ENCODE measurements around the gene SORCS3. TPM values are rescaled to one million over a fixed set of nuclear protein-coding genes. Genes with fewer than 3 reads are reported as not detected.
"Not testable (repeated sequence)": the region's sequence is repeated elsewhere in the genome, so short reads cannot be mapped to it uniquely, and the experiment has no call there.

The SORCS3 gene
- total RNA-seq, 1 experiment from 2014 or later, result not detected

DNA sequence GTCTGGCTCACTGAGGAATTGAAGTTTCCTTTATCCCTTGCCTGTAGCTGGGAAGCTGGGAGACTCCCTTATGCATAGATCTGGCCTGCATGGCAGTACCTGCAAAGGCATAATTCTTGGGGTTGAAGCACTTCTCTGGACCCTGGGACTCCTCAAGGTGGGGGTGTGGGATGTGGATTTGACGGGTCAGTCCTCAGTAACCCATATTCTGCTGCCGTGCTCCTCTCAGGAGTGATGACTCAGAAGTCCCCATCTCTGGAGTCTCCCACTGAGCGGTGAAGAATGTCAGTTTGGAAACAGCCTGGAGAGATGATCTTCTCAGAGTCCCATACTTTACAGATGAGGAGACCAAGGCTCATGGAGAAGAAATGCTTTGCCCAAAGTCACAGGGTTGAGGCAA is 49.0 kb downstream of the SORCS3 start:
- Histone ChIP-seq H4K20me1 (ENCODE audit: insufficient read depth) (no peaks in the 10 kb centered on the region), H3K4me3 (no peak overlapping the region), H3K9me2 (ENCODE audit: insufficient read depth) (no peaks in the 10 kb centered on the region), H3K4me1 (replicated peaks; ENCODE audit: insufficient read depth) (no peaks in the 10 kb centered on the region), H3K27ac (no peak overlapping the region), H3K79me2 (ENCODE audit: low read depth) (no peaks in the 10 kb centered on the region), H3K9me3 (ENCODE audit: insufficient read depth, low read depth) (no peaks in the 10 kb centered on the region), H3K4me2 (no peak overlapping the region), H3K36me3 (ENCODE audit: low read depth) (no peaks in the 10 kb centered on the region), H3F3A (ENCODE audit: insufficient read depth, low read depth) (no peaks in the 10 kb centered on the region), H3K27me3 (ENCODE audit: insufficient read depth, low read depth) (no peaks in the 10 kb centered on the region), H2AFZ (no peak overlapping the region)
- POLR2A ChIA-PET (ENCODE audit: unreplicated experiment), result no interaction called here
- TF ChIP-seq, protein P1, sequence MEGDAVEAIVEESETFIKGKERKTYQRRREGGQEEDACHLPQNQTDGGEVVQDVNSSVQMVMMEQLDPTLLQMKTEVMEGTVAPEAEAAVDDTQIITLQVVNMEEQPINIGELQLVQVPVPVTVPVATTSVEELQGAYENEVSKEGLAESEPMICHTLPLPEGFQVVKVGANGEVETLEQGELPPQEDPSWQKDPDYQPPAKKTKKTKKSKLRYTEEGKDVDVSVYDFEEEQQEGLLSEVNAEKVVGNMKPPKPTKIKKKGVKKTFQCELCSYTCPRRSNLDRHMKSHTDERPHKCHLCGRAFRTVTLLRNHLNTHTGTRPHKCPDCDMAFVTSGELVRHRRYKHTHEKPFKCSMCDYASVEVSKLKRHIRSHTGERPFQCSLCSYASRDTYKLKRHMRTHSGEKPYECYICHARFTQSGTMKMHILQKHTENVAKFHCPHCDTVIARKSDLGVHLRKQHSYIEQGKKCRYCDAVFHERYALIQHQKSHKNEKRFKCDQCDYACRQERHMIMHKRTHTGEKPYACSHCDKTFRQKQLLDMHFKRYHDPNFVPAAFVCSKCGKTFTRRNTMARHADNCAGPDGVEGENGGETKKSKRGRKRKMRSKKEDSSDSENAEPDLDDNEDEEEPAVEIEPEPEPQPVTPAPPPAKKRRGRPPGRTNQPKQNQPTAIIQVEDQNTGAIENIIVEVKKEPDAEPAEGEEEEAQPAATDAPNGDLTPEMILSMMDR (conservative IDR thresholded peaks at IDR 0.05), result no peak
- no peak for TF ChIP-seq EZH2 (IDR thresholded peaks at IDR 0.05; ENCODE audit: low read depth)
- DNase-seq, result no peak
- intact Hi-C loops (cut with micrococcal nuclease; ENCODE audit: unreplicated experiment), result no loop called here
- BruUV-seq (replicated peaks), result no TSS peak
- CTCF ChIA-PET, result no interaction called here

DNA sequence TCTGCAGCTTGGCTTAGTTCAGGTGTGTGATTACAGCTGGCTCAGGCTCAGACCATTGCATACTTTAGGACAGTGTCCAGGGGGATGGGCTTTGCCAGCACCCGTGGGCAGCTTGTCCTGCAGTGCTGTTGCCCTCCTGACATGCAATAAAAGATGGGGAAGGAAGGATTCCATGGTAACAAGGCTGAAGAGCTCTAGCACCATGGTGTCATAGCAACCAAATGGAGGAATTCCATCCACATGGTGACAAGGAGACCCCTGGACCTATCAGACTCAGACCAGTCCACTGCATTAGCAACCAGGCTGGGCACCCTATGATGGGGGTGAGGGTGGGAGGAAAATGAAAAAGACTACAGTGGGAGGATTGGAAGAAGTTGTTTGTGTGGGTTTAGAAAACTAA is 49.9 kb downstream of the SORCS3 start:
- no peaks in the 10 kb centered on the region for H3F3A ChIP-seq (ENCODE audit: insufficient read depth, low read depth)
- H3K36me3 ChIP-seq (ENCODE audit: low read depth), result no peaks in the 10 kb centered on the region
- H3K27me3 ChIP-seq (ENCODE audit: insufficient read depth, low read depth), result no peaks in the 10 kb centered on the region
- no peak overlapping the region for H3K4me2 ChIP-seq
- TF ChIP-seq EZH2 (IDR thresholded peaks at IDR 0.05; ENCODE audit: low read depth), result no peak
- TF ChIP-seq, protein P1 (conservative IDR thresholded peaks at IDR 0.05), result no peak
- no peak overlapping the region for H3K27ac ChIP-seq
- no peak overlapping the region for H3K4me3 ChIP-seq
- intact Hi-C loops (cut with micrococcal nuclease; ENCODE audit: unreplicated experiment), result no loop called here
- POLR2A ChIA-PET (ENCODE audit: unreplicated experiment), result no interaction called here
- H3K79me2 ChIP-seq (ENCODE audit: low read depth), result no peaks in the 10 kb centered on the region
- H3K4me1 ChIP-seq (replicated peaks; ENCODE audit: insufficient read depth), result no peaks in the 10 kb centered on the region
- BruUV-seq (replicated peaks), result no TSS peak
- H4K20me1 ChIP-seq (ENCODE audit: insufficient read depth), result no peaks in the 10 kb centered on the region
- DNase-seq, result no peak
- no peaks in the 10 kb centered on the region for H3K9me3 ChIP-seq (ENCODE audit: insufficient read depth, low read depth)
- H3K9me2 ChIP-seq (ENCODE audit: insufficient read depth), result no peaks in the 10 kb centered on the region
- CTCF ChIA-PET, result no interaction called here
- H2AFZ ChIP-seq, result no peak overlapping the region

DNA sequence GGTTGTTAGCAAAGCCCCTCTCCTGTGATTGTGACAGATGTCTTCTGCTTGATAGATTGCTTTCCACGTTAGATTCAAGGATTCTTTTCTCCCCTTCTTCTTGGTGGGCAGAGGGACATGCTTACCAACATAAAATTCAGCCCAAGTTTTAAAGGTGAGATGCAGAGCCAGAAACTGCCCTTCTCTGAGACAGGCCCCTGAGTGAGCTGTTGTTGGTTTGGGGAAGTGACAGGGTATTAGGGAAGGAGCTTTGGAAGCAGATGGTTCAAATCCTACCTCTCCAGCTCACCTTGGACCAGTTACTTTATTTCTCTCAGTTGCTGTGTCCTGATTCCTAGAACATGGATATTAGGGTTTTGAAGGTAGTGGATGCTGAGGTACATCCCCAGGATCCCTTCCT is 53.0 kb downstream of the SORCS3 start:
- no TSS peak for BruUV-seq (replicated peaks)
- no peak overlapping the region for H3K4me2 ChIP-seq

DNA sequence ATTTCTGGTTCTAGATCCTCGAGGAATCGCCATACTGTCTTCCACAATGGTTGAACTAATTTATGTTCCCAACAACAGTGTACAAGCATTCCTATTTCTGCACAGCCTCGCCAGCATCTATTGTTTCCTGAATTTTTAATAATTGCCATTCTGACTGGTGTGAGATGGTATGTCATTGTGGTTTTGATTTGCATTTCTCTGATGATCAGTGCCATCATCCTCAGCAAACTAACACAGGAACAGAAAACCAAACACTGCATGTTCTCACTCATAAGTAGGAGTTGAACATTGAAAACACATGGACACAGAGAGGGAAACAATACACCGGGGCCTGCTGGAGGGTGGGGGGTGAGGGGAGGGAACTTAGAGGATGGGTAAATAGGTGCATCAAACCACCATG is 62.2 kb downstream of the SORCS3 start:
- H3K4me1 ChIP-seq (replicated peaks; ENCODE audit: insufficient read depth); H3F3A ChIP-seq (ENCODE audit: insufficient read depth, low read depth); H3K9me3 ChIP-seq (ENCODE audit: insufficient read depth, low read depth); POLR2A ChIA-PET (ENCODE audit: unreplicated experiment); BruUV-seq (replicated peaks); CTCF ChIA-PET; H4K20me1 ChIP-seq (ENCODE audit: insufficient read depth); H3K27me3 ChIP-seq (ENCODE audit: insufficient read depth, low read depth); H3K36me3 ChIP-seq (ENCODE audit: low read depth); H3K4me2 ChIP-seq; H3K9me2 ChIP-seq (ENCODE audit: insufficient read depth); intact Hi-C loops (cut with micrococcal nuclease; ENCODE audit: unreplicated experiment); H3K79me2 ChIP-seq (ENCODE audit: low read depth); H3K27ac ChIP-seq; H3K4me3 ChIP-seq; DNase-seq; H2AFZ ChIP-seq: not testable (repeated sequence)

More for the DNA sequence above, 53.0 kb downstream of the SORCS3 start:
- ChIA-PET POLR2A (ENCODE audit: unreplicated experiment) (no interaction called here), CTCF (no interaction called here)
- no peaks in the 10 kb centered on the region for H3K9me2 ChIP-seq (ENCODE audit: insufficient read depth)
- no peaks in the 10 kb centered on the region for H3K4me1 ChIP-seq (replicated peaks; ENCODE audit: insufficient read depth)
- no peak overlapping the region for H3K4me3 ChIP-seq
- H3K27me3 ChIP-seq (ENCODE audit: insufficient read depth, low read depth), result no peaks in the 10 kb centered on the region
- intact Hi-C loops (cut with micrococcal nuclease; ENCODE audit: unreplicated experiment), result no loop called here
- no peaks in the 10 kb centered on the region for H3K36me3 ChIP-seq (ENCODE audit: low read depth)
- H3K9me3 ChIP-seq (ENCODE audit: insufficient read depth, low read depth), result no peaks in the 10 kb centered on the region
- H2AFZ ChIP-seq, result no peak overlapping the region
- H3K27ac ChIP-seq, result no peak overlapping the region
- H3F3A ChIP-seq (ENCODE audit: insufficient read depth, low read depth), result no peaks in the 10 kb centered on the region
- no peak for DNase-seq
- no peaks in the 10 kb centered on the region for H4K20me1 ChIP-seq (ENCODE audit: insufficient read depth)
- TF ChIP-seq, protein P1 (conservative IDR thresholded peaks at IDR 0.05), result no peak
- TF ChIP-seq EZH2 (IDR thresholded peaks at IDR 0.05; ENCODE audit: low read depth), result no peak
- H3K79me2 ChIP-seq (ENCODE audit: low read depth), result no peaks in the 10 kb centered on the region
